GM19043 (cell line): ENCODE measurements around the gene MESP2.
"Not testable (repeated sequence)": the region's sequence is repeated elsewhere in the genome, so short reads cannot be mapped to it uniquely, and the experiment has no call there.

Experiments used
- ATAC-seq: cut with Tn5 transposase; IDR thresholded peaks from one replicate; pipeline ENCODE4 v1.9.1; 2021; ENCODE audit warnings: low read depth; ENCODE audit not compliant: unreplicated experiment

MESP2 gene

GRCh38 chr15:89777782-89778380 is 1.7 kb downstream of the MESP2 start:
- ATAC-seq = no peak

GRCh38 chr15:89778861-89779260 is 2.7 kb downstream of the MESP2 start:
- ATAC-seq = no peak

- no peak for ATAC-seq
Measured at GRCh38 chr15:89780601-89781000, 4.5 kb downstream of the MESP2 start.

GRCh38 chr15:89781055-89781454 is 4.9 kb downstream of the MESP2 start:
- ATAC-seq = no peak

- no peak for ATAC-seq
Measured at GRCh38 chr15:89781891-89782618, 5.9 kb downstream of the MESP2 start.

- not testable (repeated sequence) for ATAC-seq
Measured at GRCh38 chr15:89782619-89782950, 6.5 kb downstream of the MESP2 start.

GRCh38 chr15:89783111-89783860 is 7.2 kb downstream of the MESP2 start:
- no peak for ATAC-seq

GRCh38 chr15:89783861-89784685 is 7.9 kb downstream of the MESP2 start:
- ATAC-seq = no peak

- ATAC-seq = no peak
Measured at GRCh38 chr15:89784686-89784960, 8.5 kb downstream of the MESP2 start.

- ATAC-seq = no peak
Measured at GRCh38 chr15:89785064-89785773, 9.1 kb downstream of the MESP2 start.

GRCh38 chr15:89785774-89786140 is 9.6 kb downstream of the MESP2 start:
- ATAC-seq = no peak

- ATAC-seq = no peak
Measured at GRCh38 chr15:89787944-89788343, 11.8 kb downstream of the MESP2 start.

GRCh38 chr15:89788585-89788984 is 12.5 kb downstream of the MESP2 start:
- ATAC-seq = not testable (repeated sequence)

GRCh38 chr15:89790206-89790605 is 14.1 kb downstream of the MESP2 start:
- ATAC-seq = no peak

- ATAC-seq = no peak
Measured at GRCh38 chr15:89790661-89791060, 14.5 kb downstream of the MESP2 start.

- no peak for ATAC-seq
Measured at GRCh38 chr15:89792106-89792805, 16.1 kb downstream of the MESP2 start.

GRCh38 chr15:89794627-89795241 is 18.6 kb downstream of the MESP2 start:
- no peak for ATAC-seq

- ATAC-seq = no peak
Measured at GRCh38 chr15:89795996-89796395, 19.9 kb downstream of the MESP2 start.

- no peak for ATAC-seq
Measured at GRCh38 chr15:89797678-89798201, 21.6 kb downstream of the MESP2 start.
